Activated naive CD8-positive, alpha-beta T cell treated with anti-CD3 and anti-CD28 coated beads, Interleukin-2, amount 50 U/mL, for 24 hours (primary cell): Measurements from ENCODE around the gene CELA1.

Source experiments
- ATAC-seq: fragments of 150-1000 bp; cut with Tn5 transposase; one replicate; pipeline ENCODE4 v1.10.0; 2021
- DNase-seq: peaks from one replicate; pipeline ENCODE4 v3.0.0; 2021
- H3K27ac Mint-ChIP-seq: one replicate; pipeline ENCODE4 v1.8.0; 2021; ENCODE audit warnings: mild to moderate bottlenecking, mixed read lengths
- H3K27me3 Mint-ChIP-seq: one replicate; pipeline ENCODE4 v1.8.0; 2021; ENCODE audit warnings: mixed read lengths
- H3K36me3 Mint-ChIP-seq: one replicate; pipeline ENCODE4 v1.8.0; 2021; ENCODE audit warnings: low read depth, mixed read lengths
- H3K4me1 Mint-ChIP-seq: one replicate; pipeline ENCODE4 v1.8.0; 2021; ENCODE audit warnings: mixed read lengths
- H3K4me3 Mint-ChIP-seq: one replicate; pipeline ENCODE4 v1.8.0; 2021; ENCODE audit warnings: mild to moderate bottlenecking, moderate library complexity, mixed read lengths
- H3K9me3 Mint-ChIP-seq: one replicate; pipeline ENCODE4 v1.8.0; 2021; ENCODE audit warnings: mixed read lengths

The CELA1 gene

GRCh38 chr12:51346581-51346980 is at the start of gene CELA1:
Gene CELA1, minus strand, starts transcription at chr12:51346679. Its CDS starts 41 bp downstream, at chr12:51346638.
- Mint-ChIP-seq H3K27ac (no peak within 1 kb of the TSS), H3K4me3 (no peak within 1 kb of the TSS), H3K9me3 (no peaks in the 10 kb centered on the region), H3K27me3 (no peaks in the 10 kb centered on the region), H3K4me1 (peaks cover 19% of the 10 kb centered on the region), H3K36me3 (no peaks in the 10 kb centered on the region)
- no peak for ATAC-seq
- no peak for DNase-seq

GRCh38 chr12:51395283-51396230 is 49.1 kb upstream of the CELA1 start:
- Mint-ChIP-seq H3K27ac (peak overlapping the region; percentile 86), H3K4me3 (peak overlapping the region; percentile 91), H3K4me1 (peaks cover 49% of the 10 kb centered on the region), H3K36me3 (no peaks in the 10 kb centered on the region), H3K9me3 (no peaks in the 10 kb centered on the region), H3K27me3 (no peaks in the 10 kb centered on the region)
- DNase-seq (peak; percentile 50), ATAC-seq (peak; percentile 59)

- Mint-ChIP-seq H3K27me3 (no peaks in the 10 kb centered on the region), H3K4me3 (peak overlapping the region; percentile 91), H3K4me1 (peaks cover 66% of the 10 kb centered on the region), H3K36me3 (peaks cover 1% of the 10 kb centered on the region), H3K27ac (peak overlapping the region; percentile 86), H3K9me3 (no peaks in the 10 kb centered on the region)
- peak; percentile 61 for DNase-seq
- peak; percentile 76 for ATAC-seq
Measured at GRCh38 chr12:51393676-51394545, 47.4 kb upstream of the CELA1 start.

GRCh38 chr12:51392556-51393237 is 46.2 kb upstream of the CELA1 start:
- H3K27ac Mint-ChIP-seq, result peak overlapping the region; percentile 86
- H3K4me3 Mint-ChIP-seq, result peak overlapping the region; percentile 91
- H3K9me3 Mint-ChIP-seq, result no peaks in the 10 kb centered on the region
- DNase-seq (peak; percentile 38), ATAC-seq (no peak)
- H3K36me3 Mint-ChIP-seq, result peaks cover 6% of the 10 kb centered on the region
- peaks cover 77% of the 10 kb centered on the region for H3K4me1 Mint-ChIP-seq
- no peaks in the 10 kb centered on the region for H3K27me3 Mint-ChIP-seq

GRCh38 chr12:51391283-51392123 is 45.0 kb upstream of the CELA1 start, which contains the start of gene GALNT6:
Gene GALNT6, minus strand, starts transcription at chr12:51391406. Its CDS starts 11,625 bp downstream, at chr12:51379781.
- peaks cover 82% of the 10 kb centered on the region for H3K4me1 Mint-ChIP-seq
- peak; percentile 80 for DNase-seq
- ATAC-seq, result peak; percentile 38
- peak within 1 kb of the TSS; percentile 91 for H3K4me3 Mint-ChIP-seq
- H3K9me3 Mint-ChIP-seq, result no peaks in the 10 kb centered on the region
- no peaks in the 10 kb centered on the region for H3K27me3 Mint-ChIP-seq
- H3K36me3 Mint-ChIP-seq, result peaks cover 6% of the 10 kb centered on the region
- H3K27ac Mint-ChIP-seq, result peak within 1 kb of the TSS; percentile 83

GRCh38 chr12:51390891-51391282 is 44.4 kb upstream of the CELA1 start:
- Mint-ChIP-seq H3K9me3 (no peaks in the 10 kb centered on the region), H3K27ac (peak overlapping the region; percentile 83), H3K27me3 (no peaks in the 10 kb centered on the region), H3K4me3 (peak overlapping the region; percentile 91), H3K36me3 (peaks cover 9% of the 10 kb centered on the region), H3K4me1 (peaks cover 82% of the 10 kb centered on the region)
- peak; percentile 38 for DNase-seq
- peak; percentile 0 for ATAC-seq

GRCh38 chr12:51390457-51390856 is 44.0 kb upstream of the CELA1 start:
- peak overlapping the region; percentile 83 for H3K27ac Mint-ChIP-seq
- DNase-seq (no peak), ATAC-seq (no peak)
- peak overlapping the region; percentile 91 for H3K4me3 Mint-ChIP-seq
- no peaks in the 10 kb centered on the region for H3K27me3 Mint-ChIP-seq
- peaks cover 78% of the 10 kb centered on the region for H3K4me1 Mint-ChIP-seq
- H3K36me3 Mint-ChIP-seq, result peaks cover 11% of the 10 kb centered on the region
- no peaks in the 10 kb centered on the region for H3K9me3 Mint-ChIP-seq

- H3K9me3 Mint-ChIP-seq, result no peaks in the 10 kb centered on the region
- peaks cover 11% of the 10 kb centered on the region for H3K36me3 Mint-ChIP-seq
- DNase-seq (peak; percentile 35), ATAC-seq (peak; percentile 71)
- H3K4me3 Mint-ChIP-seq, result peak overlapping the region; percentile 9
- H3K4me1 Mint-ChIP-seq, result peaks cover 68% of the 10 kb centered on the region
- H3K27me3 Mint-ChIP-seq, result no peaks in the 10 kb centered on the region
- H3K27ac Mint-ChIP-seq, result peak overlapping the region; percentile 45
Measured at GRCh38 chr12:51389302-51389999, 43.0 kb upstream of the CELA1 start.

- Mint-ChIP-seq H3K36me3 (peaks cover 11% of the 10 kb centered on the region), H3K27me3 (no peaks in the 10 kb centered on the region), H3K27ac (no peak overlapping the region), H3K4me3 (no peak overlapping the region), H3K4me1 (peaks cover 67% of the 10 kb centered on the region), H3K9me3 (no peaks in the 10 kb centered on the region)
- ATAC-seq, result no peak
- DNase-seq, result no peak
Measured at GRCh38 chr12:51388846-51389245, 42.4 kb upstream of the CELA1 start.

GRCh38 chr12:51388069-51388799 is 41.8 kb upstream of the CELA1 start:
- Mint-ChIP-seq H3K4me3 (no peak overlapping the region), H3K9me3 (no peaks in the 10 kb centered on the region), H3K27me3 (no peaks in the 10 kb centered on the region), H3K36me3 (peaks cover 11% of the 10 kb centered on the region), H3K4me1 (peaks cover 67% of the 10 kb centered on the region), H3K27ac (no peak overlapping the region)
- no peak for ATAC-seq
- DNase-seq, result no peak

GRCh38 chr12:51386351-51386750 is 39.9 kb upstream of the CELA1 start:
- peaks cover 24% of the 10 kb centered on the region for H3K36me3 Mint-ChIP-seq
- no peak overlapping the region for H3K27ac Mint-ChIP-seq
- ATAC-seq, result no peak
- DNase-seq, result no peak
- peaks cover 71% of the 10 kb centered on the region for H3K4me1 Mint-ChIP-seq
- H3K4me3 Mint-ChIP-seq, result no peak overlapping the region
- no peaks in the 10 kb centered on the region for H3K27me3 Mint-ChIP-seq
- H3K9me3 Mint-ChIP-seq, result no peaks in the 10 kb centered on the region

- no peak overlapping the region for H3K4me3 Mint-ChIP-seq
- H3K9me3 Mint-ChIP-seq, result no peaks in the 10 kb centered on the region
- ATAC-seq, result peak; percentile 66
- peak overlapping the region; percentile 65 for H3K27ac Mint-ChIP-seq
- DNase-seq, result no peak
- H3K36me3 Mint-ChIP-seq, result peaks cover 45% of the 10 kb centered on the region
- H3K4me1 Mint-ChIP-seq, result peaks cover 47% of the 10 kb centered on the region
- H3K27me3 Mint-ChIP-seq, result no peaks in the 10 kb centered on the region
Measured at GRCh38 chr12:51383269-51383905, 36.9 kb upstream of the CELA1 start.
